H4 (cell line): ENCODE measurements around the gene CCBE1. TPM values are rescaled to one million over a fixed set of nuclear protein-coding genes. Genes with fewer than 3 reads are reported as not detected.

ENCODE experiments used
- DNase-seq: peaks from one replicate; pipeline ENCODE4 v3.0.0-alpha.2; 2015; ENCODE audit warnings: low spot score
- total RNA-seq: library from RNA; depleted of rRNA; stranded (reverse); fragments of >200 nt; shearing (Covaris generic); gene quantifications from 2 replicates; pipeline ENCODE4 v1.2.3, GENCODE V29; 2014

Gene CCBE1
- total RNA-seq, 1 experiment from 2014 or later, result not detected

- DNase-seq, result no peak
Measured at GRCh38 chr18:59492756-59493421, 204.3 kb downstream of the CCBE1 start.

- DNase-seq, result no peak
Measured at GRCh38 chr18:59488899-59489298, 208.3 kb downstream of the CCBE1 start.

GRCh38 chr18:59485382-59485781 lies 211.8 kb downstream of the CCBE1 start:
- no peak for DNase-seq

GRCh38 chr18:59484561-59485328 lies 212.5 kb downstream of the CCBE1 start:
- DNase-seq, result peak; percentile 52

GRCh38 chr18:59484131-59484530 lies 213.1 kb downstream of the CCBE1 start:
- no peak for DNase-seq

- DNase-seq, result no peak
Measured at GRCh38 chr18:59481436-59481835, 215.8 kb downstream of the CCBE1 start.

- DNase-seq, result no peak
Measured at GRCh38 chr18:59479776-59480175, 217.4 kb downstream of the CCBE1 start.

- peak; percentile 40 for DNase-seq
Measured at GRCh38 chr18:59478591-59478990, 218.6 kb downstream of the CCBE1 start.

- no peak for DNase-seq
Measured at GRCh38 chr18:59477849-59478248, 219.4 kb downstream of the CCBE1 start.

- DNase-seq, result no peak
Measured at GRCh38 chr18:59470561-59471121, 226.6 kb downstream of the CCBE1 start.

- no peak for DNase-seq
Measured at GRCh38 chr18:59469463-59470180, 227.6 kb downstream of the CCBE1 start.

GRCh38 chr18:59468821-59469220 lies 228.4 kb downstream of the CCBE1 start:
- DNase-seq, result no peak

- no peak for DNase-seq
Measured at GRCh38 chr18:59467497-59467896, 229.7 kb downstream of the CCBE1 start.

- no peak for DNase-seq
Measured at GRCh38 chr18:59466980-59467379, 230.2 kb downstream of the CCBE1 start.

GRCh38 chr18:59464486-59464885 lies 232.7 kb downstream of the CCBE1 start:
- no peak for DNase-seq

GRCh38 chr18:59461171-59461570 lies 236.1 kb downstream of the CCBE1 start:
- no peak for DNase-seq

GRCh38 chr18:59460072-59460420 lies 237.2 kb downstream of the CCBE1 start:
- no peak for DNase-seq

GRCh38 chr18:59459369-59460071 lies 237.7 kb downstream of the CCBE1 start:
- peak; percentile 50 for DNase-seq

GRCh38 chr18:59458575-59458974 lies 238.6 kb downstream of the CCBE1 start:
- no peak for DNase-seq

- no peak for DNase-seq
Measured at GRCh38 chr18:59456657-59457056, 240.6 kb downstream of the CCBE1 start.

- DNase-seq, result no peak
Measured at GRCh38 chr18:59455728-59456276, 241.4 kb downstream of the CCBE1 start.
